GM12801 (cell line): ENCODE results near the gene PARVA.

ENCODE experiments used
- CTCF ChIP-seq: IDR thresholded peaks from one replicate; pipeline ENCODE4 v1.5.1; 2011; ENCODE audit warnings: control low read depth; ENCODE audit not compliant: insufficient read length; ENCODE audit errors: extremely low read depth

PARVA gene

GRCh38 chr11:12403997-12404350, 26.6 kb downstream of the PARVA start:
- TF ChIP-seq CTCF = no peak

GRCh38 chr11:12404436-12404835, 27.1 kb downstream of the PARVA start:
- TF ChIP-seq CTCF = no peak

- no peak for TF ChIP-seq CTCF
These were observed 30.9 kb downstream of the PARVA start for GRCh38 chr11:12408156-12408770.

GRCh38 chr11:12409621-12410005, 32.2 kb downstream of the PARVA start:
- no peak for TF ChIP-seq CTCF

- TF ChIP-seq CTCF = no peak
These were observed 32.8 kb downstream of the PARVA start for GRCh38 chr11:12410006-12410728.

GRCh38 chr11:12411393-12411792, 34.0 kb downstream of the PARVA start:
- no peak for TF ChIP-seq CTCF

- no peak for TF ChIP-seq CTCF
These were observed 34.7 kb downstream of the PARVA start for GRCh38 chr11:12411806-12412727.
